ENCODE results near the gene IL20.

GRCh38 chr1:206833801-206834200 is 31.6 kb upstream of the IL20 start:
- TF ChIP-seq BCL11A (IDR thresholded peaks at IDR 0.05; ENCODE audit: low read depth, low read length) (no peak), ZZZ3 (IDR thresholded peaks at IDR 0.05; ENCODE audit: control insufficient read depth, insufficient read length, low read depth) (no peak), EZH2 (IDR thresholded peaks at IDR 0.05; ENCODE audit: borderline replicate concordance, control insufficient read depth, low read depth, low read length) (no peak)

Measured in GM12878 (cell line).